Peyer's patch (tissue), 4 donors: ENCODE data around the gene APOA1.

ENCODE experiments used
- POLR2A ChIP-seq, 2 donors: fragments of 450-650 bp; IDR thresholded peaks; one replicate each; pipeline ENCODE4 v1.5.1; 2017; ENCODE audit warnings: antibody characterized with exemption in 2 of 2, mild to moderate bottlenecking in 2 of 2, moderate library complexity in 2 of 2
- TF ChIP-seq, protein P1 (sequence below), 6 experiments: fragments of 450-650 bp in 4 of 6; fragments of 200-600 bp in 2 of 6; sonication (generic) in 1 of 6; IDR thresholded peaks; one replicate each; pipeline ENCODE4 v1.5.1; 2017 to 2019; ENCODE audit warnings: antibody characterized with exemption in 6 of 6, mild to moderate bottlenecking in 3 of 6, moderate library complexity in 1 of 6

- TF ChIP-seq, protein P1, sequence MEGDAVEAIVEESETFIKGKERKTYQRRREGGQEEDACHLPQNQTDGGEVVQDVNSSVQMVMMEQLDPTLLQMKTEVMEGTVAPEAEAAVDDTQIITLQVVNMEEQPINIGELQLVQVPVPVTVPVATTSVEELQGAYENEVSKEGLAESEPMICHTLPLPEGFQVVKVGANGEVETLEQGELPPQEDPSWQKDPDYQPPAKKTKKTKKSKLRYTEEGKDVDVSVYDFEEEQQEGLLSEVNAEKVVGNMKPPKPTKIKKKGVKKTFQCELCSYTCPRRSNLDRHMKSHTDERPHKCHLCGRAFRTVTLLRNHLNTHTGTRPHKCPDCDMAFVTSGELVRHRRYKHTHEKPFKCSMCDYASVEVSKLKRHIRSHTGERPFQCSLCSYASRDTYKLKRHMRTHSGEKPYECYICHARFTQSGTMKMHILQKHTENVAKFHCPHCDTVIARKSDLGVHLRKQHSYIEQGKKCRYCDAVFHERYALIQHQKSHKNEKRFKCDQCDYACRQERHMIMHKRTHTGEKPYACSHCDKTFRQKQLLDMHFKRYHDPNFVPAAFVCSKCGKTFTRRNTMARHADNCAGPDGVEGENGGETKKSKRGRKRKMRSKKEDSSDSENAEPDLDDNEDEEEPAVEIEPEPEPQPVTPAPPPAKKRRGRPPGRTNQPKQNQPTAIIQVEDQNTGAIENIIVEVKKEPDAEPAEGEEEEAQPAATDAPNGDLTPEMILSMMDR (IDR thresholded peaks at IDR 0.05), result no peak
- TF ChIP-seq POLR2A (IDR thresholded peaks at IDR 0.05), result no peak
These were observed 32.6 kb upstream of the APOA1 start for GRCh38 chr11:116870054-116870453.
